ENCODE results near the gene RPL35.
"Not testable (repeated sequence)": the region's sequence is repeated elsewhere in the genome, so short reads cannot be mapped to it uniquely, and the experiment has no call there.

RPL35 gene

GRCh38 chr9:124841075-124841821 is 20.5 kb downstream of the RPL35 start:
- Histone ChIP-seq H3F3A (ENCODE audit: low read depth) (no peaks in the 10 kb centered on the region), H3K4me1 (ENCODE audit: insufficient read depth, low read length, poor library complexity, severe bottlenecking) (no peaks in the 10 kb centered on the region), H3K36me3 (ENCODE audit: insufficient read depth, low read length) (no peaks in the 10 kb centered on the region), H3K9me3 (ENCODE audit: insufficient read depth, low read depth, low read length) (no peaks in the 10 kb centered on the region), H3K9me2 (replicated peaks; ENCODE audit: low read depth, low read length) (no peaks in the 10 kb centered on the region), H3K79me2 (ENCODE audit: insufficient read depth, low read length) (no peaks in the 10 kb centered on the region), H4K20me1 (ENCODE audit: insufficient read depth, low read length, poor library complexity, severe bottlenecking) (no peaks in the 10 kb centered on the region), H2AFZ (ENCODE audit: low read length) (no peak overlapping the region), H3K9ac (ENCODE audit: low read depth, low read length, poor library complexity, severe bottlenecking) (no peak overlapping the region), H3K4me2 (ENCODE audit: low read depth, low read length, poor library complexity, severe bottlenecking) (no peak overlapping the region), H3K27me3 (ENCODE audit: insufficient read depth, low read length, poor library complexity, severe bottlenecking) (no peaks in the 10 kb centered on the region), H3K4me3 (ENCODE audit: low read length, poor library complexity, severe bottlenecking) (no peak overlapping the region)
- no peak for TF ChIP-seq EZH2phosphoT487 (IDR thresholded peaks at IDR 0.05; ENCODE audit: borderline replicate concordance)
- TF ChIP-seq CTCF (conservative IDR thresholded peaks at IDR 0.05; ENCODE audit: low read length), result no peak

GRCh38 chr9:124840300-124840833 is 21.4 kb downstream of the RPL35 start:
- H3K4me2 ChIP-seq (ENCODE audit: low read depth, low read length, poor library complexity, severe bottlenecking), result no peak overlapping the region
- H3K9ac ChIP-seq (ENCODE audit: low read depth, low read length, poor library complexity, severe bottlenecking), result no peak overlapping the region
- no peaks in the 10 kb centered on the region for H3K9me2 ChIP-seq (replicated peaks; ENCODE audit: low read depth, low read length)
- no peaks in the 10 kb centered on the region for H3F3A ChIP-seq (ENCODE audit: low read depth)
- no peaks in the 10 kb centered on the region for H3K9me3 ChIP-seq (ENCODE audit: insufficient read depth, low read depth, low read length)
- no peaks in the 10 kb centered on the region for H3K4me1 ChIP-seq (ENCODE audit: insufficient read depth, low read length, poor library complexity, severe bottlenecking)
- no peak overlapping the region for H2AFZ ChIP-seq (ENCODE audit: low read length)
- no peaks in the 10 kb centered on the region for H3K79me2 ChIP-seq (ENCODE audit: insufficient read depth, low read length)
- no peaks in the 10 kb centered on the region for H3K36me3 ChIP-seq (ENCODE audit: insufficient read depth, low read length)
- no peaks in the 10 kb centered on the region for H3K27me3 ChIP-seq (ENCODE audit: insufficient read depth, low read length, poor library complexity, severe bottlenecking)
- H3K4me3 ChIP-seq (ENCODE audit: low read length, poor library complexity, severe bottlenecking), result no peak overlapping the region
- peak; percentile 68 for TF ChIP-seq CTCF (conservative IDR thresholded peaks at IDR 0.05; ENCODE audit: low read length)
- TF ChIP-seq EZH2phosphoT487 (IDR thresholded peaks at IDR 0.05; ENCODE audit: borderline replicate concordance), result no peak
- H4K20me1 ChIP-seq (ENCODE audit: insufficient read depth, low read length, poor library complexity, severe bottlenecking), result no peaks in the 10 kb centered on the region

GRCh38 chr9:124839612-124840299 is 22.0 kb downstream of the RPL35 start:
- no peaks in the 10 kb centered on the region for H3K9me3 ChIP-seq (ENCODE audit: insufficient read depth, low read depth, low read length)
- H3K9me2 ChIP-seq (replicated peaks; ENCODE audit: low read depth, low read length), result no peaks in the 10 kb centered on the region
- H2AFZ ChIP-seq (ENCODE audit: low read length), result no peak overlapping the region
- H3K79me2 ChIP-seq (ENCODE audit: insufficient read depth, low read length), result no peaks in the 10 kb centered on the region
- no peak overlapping the region for H3K4me3 ChIP-seq (ENCODE audit: low read length, poor library complexity, severe bottlenecking)
- no peaks in the 10 kb centered on the region for H3K4me1 ChIP-seq (ENCODE audit: insufficient read depth, low read length, poor library complexity, severe bottlenecking)
- no peaks in the 10 kb centered on the region for H3F3A ChIP-seq (ENCODE audit: low read depth)
- TF ChIP-seq CTCF (conservative IDR thresholded peaks at IDR 0.05; ENCODE audit: low read length), result peak; percentile 53
- TF ChIP-seq EZH2phosphoT487 (IDR thresholded peaks at IDR 0.05; ENCODE audit: borderline replicate concordance), result no peak
- H3K36me3 ChIP-seq (ENCODE audit: insufficient read depth, low read length), result no peaks in the 10 kb centered on the region
- H3K9ac ChIP-seq (ENCODE audit: low read depth, low read length, poor library complexity, severe bottlenecking), result no peak overlapping the region
- H4K20me1 ChIP-seq (ENCODE audit: insufficient read depth, low read length, poor library complexity, severe bottlenecking), result no peaks in the 10 kb centered on the region
- H3K27me3 ChIP-seq (ENCODE audit: insufficient read depth, low read length, poor library complexity, severe bottlenecking), result no peaks in the 10 kb centered on the region
- no peak overlapping the region for H3K4me2 ChIP-seq (ENCODE audit: low read depth, low read length, poor library complexity, severe bottlenecking)

- H3F3A ChIP-seq (ENCODE audit: low read depth); H3K9ac ChIP-seq (ENCODE audit: low read depth, low read length, poor library complexity, severe bottlenecking); H3K4me2 ChIP-seq (ENCODE audit: low read depth, low read length, poor library complexity, severe bottlenecking); H2AFZ ChIP-seq (ENCODE audit: low read length); H3K27me3 ChIP-seq (ENCODE audit: insufficient read depth, low read length, poor library complexity, severe bottlenecking); H4K20me1 ChIP-seq (ENCODE audit: insufficient read depth, low read length, poor library complexity, severe bottlenecking); H3K36me3 ChIP-seq (ENCODE audit: insufficient read depth, low read length); H3K79me2 ChIP-seq (ENCODE audit: insufficient read depth, low read length); H3K4me3 ChIP-seq (ENCODE audit: low read length, poor library complexity, severe bottlenecking); H3K4me1 ChIP-seq (ENCODE audit: insufficient read depth, low read length, poor library complexity, severe bottlenecking); H3K9me2 ChIP-seq (replicated peaks; ENCODE audit: low read depth, low read length); H3K9me3 ChIP-seq (ENCODE audit: insufficient read depth, low read depth, low read length): not testable (repeated sequence)
Observed at GRCh38 chr9:124838567-124839275, 23.0 kb downstream of the RPL35 start.

- not testable (repeated sequence) for H3K9me3 ChIP-seq (ENCODE audit: insufficient read depth, low read depth, low read length); H3K79me2 ChIP-seq (ENCODE audit: insufficient read depth, low read length); H3K36me3 ChIP-seq (ENCODE audit: insufficient read depth, low read length); H3F3A ChIP-seq (ENCODE audit: low read depth); H3K27me3 ChIP-seq (ENCODE audit: insufficient read depth, low read length, poor library complexity, severe bottlenecking); H3K4me2 ChIP-seq (ENCODE audit: low read depth, low read length, poor library complexity, severe bottlenecking); H3K9me2 ChIP-seq (replicated peaks; ENCODE audit: low read depth, low read length); H4K20me1 ChIP-seq (ENCODE audit: insufficient read depth, low read length, poor library complexity, severe bottlenecking); H2AFZ ChIP-seq (ENCODE audit: low read length); H3K4me3 ChIP-seq (ENCODE audit: low read length, poor library complexity, severe bottlenecking); H3K4me1 ChIP-seq (ENCODE audit: insufficient read depth, low read length, poor library complexity, severe bottlenecking); H3K9ac ChIP-seq (ENCODE audit: low read depth, low read length, poor library complexity, severe bottlenecking)
Observed at GRCh38 chr9:124838132-124838531, 23.6 kb downstream of the RPL35 start.
